Kasumi-1 (cell line): ENCODE results near the gene ZBTB9.

Experiments
- DNase-seq, 2 experiments: peaks; one replicate each; lab custom pipeline; 2025; lab: John Stamatoyannopoulos, UW

ZBTB9 gene

DNA sequence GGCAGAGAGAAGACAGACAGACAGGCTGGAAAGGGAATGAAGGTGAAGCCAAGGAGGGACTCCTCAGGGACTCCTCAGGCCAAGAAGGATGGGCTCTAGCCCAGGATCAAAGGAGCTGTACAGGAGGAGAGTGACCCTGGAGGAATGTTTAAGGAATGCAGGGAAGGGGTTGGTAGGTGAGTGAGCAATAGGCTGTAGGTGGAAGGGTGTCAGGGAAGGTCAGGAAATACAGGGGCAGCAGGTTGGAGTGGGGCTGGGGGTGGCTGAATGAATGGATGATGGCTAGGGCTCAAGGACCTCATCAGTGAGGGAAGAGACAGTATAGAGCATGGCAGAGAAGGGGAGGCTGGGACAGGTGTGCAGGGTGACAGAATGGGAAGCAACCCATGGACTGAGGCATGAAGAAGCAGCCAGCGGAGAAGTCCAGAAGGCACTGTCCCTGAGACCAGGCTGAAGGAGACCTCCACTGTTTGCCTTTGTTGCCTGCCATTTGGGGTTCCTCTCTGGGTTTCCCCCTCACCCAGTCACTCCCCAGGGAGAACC lies 21.3 kb upstream of the ZBTB9 start:
- DNase-seq = no peak

DNA sequence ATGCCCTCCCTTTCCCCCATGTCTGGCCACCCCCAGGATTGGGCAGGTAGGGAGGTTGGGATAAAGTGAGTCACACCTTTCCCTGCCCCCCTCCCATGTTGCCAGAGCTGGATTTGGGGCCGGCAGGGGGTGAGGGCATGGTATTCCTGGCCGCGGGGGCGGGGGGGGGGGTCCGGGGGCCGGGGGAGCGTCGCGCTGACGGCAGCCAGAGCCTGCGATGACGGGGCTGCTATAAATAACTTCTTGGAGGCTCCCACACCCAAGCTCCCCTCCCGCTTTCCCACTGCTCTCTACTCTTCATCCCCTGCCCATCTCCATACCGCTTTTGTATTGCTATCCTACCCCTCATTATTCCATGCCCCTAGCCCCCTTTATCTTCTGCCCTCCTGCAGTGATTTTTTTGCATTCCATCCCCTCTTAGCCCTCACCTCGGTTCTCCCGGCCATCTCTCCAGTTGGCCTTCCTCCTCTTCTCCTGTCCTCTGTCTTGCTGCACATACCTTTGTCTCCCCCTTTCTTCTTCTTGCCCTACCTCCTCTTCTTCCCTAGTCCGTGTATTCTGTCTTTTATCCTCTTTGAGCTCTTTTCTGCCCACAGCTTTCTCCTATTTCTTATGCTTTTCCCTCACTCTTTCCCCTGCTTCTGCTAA lies 20.7 kb upstream of the ZBTB9 start:
- no peak for DNase-seq

DNA sequence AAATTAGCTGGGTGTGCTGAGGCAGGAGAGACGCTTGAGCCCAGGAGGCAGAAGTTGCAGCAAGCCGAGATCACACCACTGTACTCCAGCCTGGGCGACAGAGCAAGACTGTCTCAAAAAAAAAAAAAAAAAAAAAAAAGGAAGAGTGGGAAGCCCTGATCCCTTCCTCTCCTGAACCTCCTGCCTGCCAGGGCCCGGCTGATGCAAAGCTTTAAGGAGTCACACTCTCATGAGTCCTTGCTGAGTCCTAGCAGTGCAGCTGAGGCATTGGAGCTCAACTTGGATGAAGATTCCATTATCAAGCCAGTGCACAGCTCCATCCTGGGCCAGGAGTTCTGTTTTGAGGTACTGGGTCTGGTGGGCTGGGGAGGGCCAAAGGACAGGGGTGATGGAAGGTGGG lies 19.4 kb upstream of the ZBTB9 start:
- no peak for DNase-seq

DNA sequence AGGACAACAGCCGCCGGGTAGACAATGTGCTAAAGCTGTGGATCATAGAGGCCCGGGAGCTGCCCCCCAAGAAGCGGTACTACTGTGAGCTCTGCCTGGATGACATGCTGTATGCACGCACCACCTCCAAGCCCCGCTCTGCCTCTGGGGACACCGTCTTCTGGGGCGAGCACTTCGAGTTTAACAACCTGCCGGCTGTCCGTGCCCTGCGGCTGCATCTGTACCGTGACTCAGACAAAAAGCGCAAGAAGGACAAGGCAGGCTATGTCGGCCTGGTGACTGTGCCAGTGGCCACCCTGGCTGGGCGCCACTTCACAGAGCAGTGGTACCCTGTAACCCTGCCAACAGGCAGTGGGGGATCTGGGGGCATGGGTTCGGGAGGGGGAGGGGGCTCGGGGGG lies 16.7 kb upstream of the ZBTB9 start:
- DNase-seq = no peak

- no peak for DNase-seq
Measured at GRCh38 chr6:33438978-33439594, 15.3 kb upstream of the ZBTB9 start.

GRCh38 chr6:33439956-33440648 lies 14.3 kb upstream of the ZBTB9 start:
- DNase-seq = no peak

GRCh38 chr6:33440649-33441309 lies 13.6 kb upstream of the ZBTB9 start:
- DNase-seq = no peak

GRCh38 chr6:33441457-33441856 lies 12.9 kb upstream of the ZBTB9 start:
- no peak for DNase-seq

DNA sequence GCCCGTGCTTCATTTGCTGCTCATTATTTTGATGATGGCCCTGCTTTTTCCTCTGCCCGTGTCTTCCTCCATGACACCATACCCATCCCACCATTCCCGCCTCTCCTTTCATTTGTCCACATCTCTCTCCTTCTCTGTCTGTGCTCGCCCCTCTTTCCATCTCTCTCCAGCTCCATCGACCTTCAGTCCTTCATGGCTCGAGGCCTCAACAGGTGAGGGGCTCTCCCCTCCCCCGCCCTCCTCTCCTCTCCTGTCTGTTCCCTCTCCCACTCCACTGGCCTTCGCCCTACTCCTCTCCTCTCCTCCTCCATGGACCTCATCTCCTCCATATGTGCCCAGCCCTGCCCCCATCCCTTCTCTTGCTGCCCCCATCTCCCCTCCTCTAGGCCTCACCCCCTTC lies 12.1 kb upstream of the ZBTB9 start:
- no peak for DNase-seq

GRCh38 chr6:33443025-33443424 lies 11.4 kb upstream of the ZBTB9 start:
- DNase-seq = no peak

- DNase-seq = no peak
Measured at GRCh38 chr6:33443619-33444504, 10.5 kb upstream of the ZBTB9 start.

DNA sequence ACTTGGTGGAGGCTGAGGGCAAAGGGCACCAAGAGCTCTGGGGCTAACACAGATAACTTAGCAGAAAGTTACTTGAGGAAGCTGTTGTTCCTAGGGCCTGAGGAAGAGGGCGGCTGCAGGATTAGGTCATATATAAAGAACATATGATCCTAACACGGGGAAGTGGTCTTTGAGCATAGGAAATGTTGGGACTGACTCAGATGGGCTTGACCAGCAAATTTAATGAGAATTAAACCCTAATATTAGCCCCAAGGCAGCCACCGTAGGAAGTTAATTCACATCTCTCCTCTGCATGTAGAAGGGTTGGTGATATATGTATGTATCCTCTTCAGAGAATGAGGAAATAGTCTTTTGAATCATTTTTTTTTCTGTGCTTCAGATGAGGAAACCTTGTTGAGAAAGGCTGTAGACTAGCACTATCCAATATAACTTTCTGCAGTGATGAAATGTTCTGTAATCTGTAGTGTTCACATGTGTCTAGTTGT lies 9.2 kb upstream of the ZBTB9 start:
- DNase-seq = no peak

DNA sequence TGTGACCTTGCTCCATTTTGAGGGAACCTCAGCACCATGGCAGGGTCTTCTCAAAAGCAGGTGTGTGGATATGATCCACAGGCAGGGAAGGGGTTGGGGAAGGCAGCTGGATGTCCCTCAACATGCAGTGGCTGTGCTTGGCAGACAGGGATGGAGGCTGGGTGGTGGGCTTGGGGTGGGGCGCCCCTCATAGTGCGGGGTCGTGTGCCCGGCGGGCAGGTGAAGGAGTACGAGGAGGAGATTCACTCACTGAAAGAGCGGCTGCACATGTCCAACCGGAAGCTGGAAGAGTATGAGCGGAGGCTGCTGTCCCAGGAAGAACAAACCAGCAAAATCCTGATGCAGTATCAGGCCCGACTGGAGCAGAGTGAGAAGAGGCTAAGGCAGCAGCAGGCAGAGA lies 8.0 kb upstream of the ZBTB9 start:
- no peak for DNase-seq

- DNase-seq = peak in 1 of 2 experiments; percentile 17
Measured at GRCh38 chr6:33450434-33450833, 3.9 kb upstream of the ZBTB9 start.

- no peak for DNase-seq
Measured at GRCh38 chr6:33451606-33452005, 2.8 kb upstream of the ZBTB9 start.

- no peak for DNase-seq
Measured at GRCh38 chr6:33452496-33452895, 1.9 kb upstream of the ZBTB9 start.

DNA sequence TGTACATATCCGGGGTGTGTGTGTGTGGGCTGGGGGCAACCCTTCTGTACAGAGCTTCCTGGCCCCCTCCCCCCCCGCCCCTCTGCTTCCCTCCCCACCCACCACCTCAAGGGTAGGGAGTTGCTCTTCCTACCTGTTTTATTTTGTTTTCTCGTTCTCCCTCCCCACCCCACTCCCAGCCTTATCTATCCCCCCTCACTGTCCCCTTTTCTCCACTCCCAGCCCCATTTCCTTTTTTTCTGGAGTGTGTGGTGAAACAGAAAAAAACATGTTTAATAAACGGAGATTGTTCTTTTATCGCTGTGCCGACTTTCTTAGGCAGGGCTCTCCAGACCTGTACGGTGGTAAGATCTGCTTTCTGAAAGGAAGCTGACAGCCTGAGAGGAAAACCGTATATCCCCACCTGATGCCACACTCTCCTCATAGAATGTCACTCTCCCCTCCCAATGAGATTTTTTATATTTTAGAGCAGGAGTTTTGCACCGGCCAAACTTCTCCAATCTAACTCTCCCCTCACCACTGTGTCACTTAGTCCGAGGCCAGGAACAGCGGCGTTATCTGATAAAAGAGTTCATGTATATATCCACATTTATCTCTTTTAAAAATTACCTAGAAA lies 875 bp upstream of the ZBTB9 start:
- DNase-seq = peak in 1 of 2 experiments; percentile 26

GRCh38 chr6:33455051-33455450 lies 675 bp downstream of the ZBTB9 start:
- no peak for DNase-seq

DNA sequence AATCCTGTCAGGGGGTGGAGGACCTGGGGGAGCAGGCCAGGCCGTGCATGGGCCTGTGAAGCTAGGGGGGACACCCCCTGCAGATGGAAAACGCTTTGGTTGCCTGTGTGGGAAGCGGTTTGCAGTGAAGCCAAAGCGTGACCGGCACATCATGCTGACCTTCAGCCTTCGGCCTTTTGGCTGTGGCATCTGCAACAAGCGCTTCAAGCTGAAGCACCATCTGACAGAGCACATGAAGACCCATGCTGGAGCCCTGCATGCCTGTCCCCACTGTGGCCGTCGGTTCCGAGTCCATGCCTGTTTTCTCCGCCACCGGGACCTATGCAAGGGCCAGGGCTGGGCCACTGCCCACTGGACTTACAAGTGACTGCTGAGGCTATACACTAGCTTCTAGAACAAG lies 1.8 kb downstream of the ZBTB9 start:
- DNase-seq = no peak

DNA sequence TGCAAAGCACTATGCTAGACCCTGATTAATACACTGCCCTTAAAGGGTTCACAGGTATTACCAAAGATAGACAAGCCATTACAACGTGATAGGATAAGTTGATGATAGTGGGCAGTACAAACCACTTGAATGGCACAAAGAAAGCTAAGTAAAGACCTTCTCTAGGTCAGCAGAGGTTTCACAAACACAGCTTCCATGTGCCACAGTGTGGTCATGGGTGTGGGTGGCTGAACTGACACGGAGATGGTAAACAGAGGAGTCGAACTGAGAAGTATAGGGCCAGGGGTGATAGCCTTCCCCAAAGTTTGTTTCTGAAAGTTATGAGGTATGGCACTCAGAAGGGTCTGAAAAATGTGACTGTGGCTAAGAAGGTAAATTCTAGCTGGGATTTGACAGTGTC lies 4.3 kb downstream of the ZBTB9 start:
- no peak for DNase-seq

DNA sequence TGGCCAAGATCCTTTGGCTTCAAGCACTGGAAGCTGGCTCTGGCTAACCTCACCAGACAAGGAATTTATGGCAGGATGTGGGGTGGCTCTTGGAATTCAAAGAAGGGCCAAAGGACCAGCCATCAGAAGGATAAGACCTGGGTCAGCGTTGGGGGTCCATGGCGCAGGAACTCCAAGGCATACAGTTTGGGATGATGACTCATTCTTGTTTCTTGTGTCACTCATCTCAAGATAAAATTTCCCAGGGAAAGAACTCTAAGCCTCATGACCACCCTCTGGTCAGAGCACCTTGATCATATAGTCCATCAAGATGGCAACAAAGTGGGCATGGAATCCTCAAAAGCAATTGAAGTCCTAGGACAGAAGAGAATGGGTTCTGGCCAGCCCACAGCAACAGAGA lies 4.8 kb downstream of the ZBTB9 start:
- no peak for DNase-seq
